ENCODE results near the gene ABCG2. TPM values are rescaled to one million over a fixed set of nuclear protein-coding genes. Genes with fewer than 3 reads are reported as not detected.
A peak's percentile ranks its signal among the peaks of the same experiment; 100 is the strongest.

Gene ABCG2
- total RNA-seq, 2 experiments from 2014 or later, result 0.54 to 0.67 TPM

DNA sequence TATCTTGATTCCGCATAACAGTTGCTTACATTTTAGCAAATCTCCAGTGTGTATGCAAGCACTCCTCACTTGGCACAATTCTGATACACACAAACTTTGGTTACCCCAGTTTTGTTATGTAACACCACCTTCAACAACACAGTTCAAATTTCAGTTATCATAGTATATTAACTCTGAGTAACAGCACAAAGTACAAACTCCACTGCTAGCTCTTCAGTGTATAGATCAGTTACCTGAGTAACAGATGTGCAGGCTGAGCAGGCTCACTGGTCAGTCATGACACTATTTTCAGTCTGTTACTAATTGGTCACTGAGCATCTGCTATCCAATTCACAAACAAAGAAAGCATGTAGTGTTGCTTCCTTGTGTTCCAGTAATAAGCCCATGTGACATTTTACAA lies 95.6 kb downstream of the ABCG2 start:
- DNase-seq (no peak), ATAC-seq (ENCODE audit: low read depth) (no peak)
- no peaks in the 10 kb centered on the region for H3K9me3 Mint-ChIP-seq
- H3K36me3 Mint-ChIP-seq, result peaks cover 30% of the 10 kb centered on the region
- H3K4me3 Mint-ChIP-seq, result no peak overlapping the region
- H3K27ac Mint-ChIP-seq, result no peak overlapping the region
- POLR2A ChIA-PET, result no interaction called here
- peaks cover 2% of the 10 kb centered on the region for H3K4me1 Mint-ChIP-seq
- no peaks in the 10 kb centered on the region for H3K27me3 Mint-ChIP-seq

DNA sequence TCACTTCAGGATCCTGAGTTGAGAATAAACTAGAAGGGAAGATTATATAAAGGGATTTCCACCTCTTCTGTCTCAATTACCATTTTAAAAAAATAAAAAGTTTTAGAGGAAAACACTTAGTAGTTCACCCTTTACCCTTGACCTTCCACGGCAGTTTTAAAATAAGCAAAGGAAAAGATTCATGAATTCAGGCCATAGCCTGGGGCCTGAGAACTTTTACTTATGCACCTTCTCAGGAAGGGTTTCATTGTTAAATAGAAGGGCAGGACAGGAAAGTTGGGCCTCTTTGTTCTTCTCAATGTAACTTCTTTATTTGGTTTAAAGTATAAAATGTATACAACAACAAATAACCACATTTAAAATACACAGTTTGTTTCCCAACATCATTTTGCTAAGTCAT lies 96.1 kb downstream of the ABCG2 start:
- no peak overlapping the region for H3K4me3 Mint-ChIP-seq
- H3K27me3 Mint-ChIP-seq, result no peaks in the 10 kb centered on the region

DNA sequence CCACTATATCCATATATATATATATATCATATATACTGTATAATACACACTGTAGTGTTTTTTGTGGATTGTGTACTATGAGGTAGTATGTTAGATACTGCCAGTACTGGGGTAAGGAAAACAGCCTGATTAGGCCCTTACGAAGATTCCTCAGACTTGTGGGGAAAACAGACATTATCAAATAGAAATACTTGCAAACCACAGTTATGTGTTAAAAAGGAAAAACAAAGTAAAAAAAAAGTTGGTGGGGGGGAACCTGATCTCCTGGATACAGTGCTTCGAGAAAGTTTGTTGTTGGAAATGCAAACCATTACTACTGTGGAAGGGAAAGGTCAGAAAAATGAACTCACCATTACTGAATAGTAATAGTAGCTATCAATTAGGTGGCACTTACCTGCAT lies 98.0 kb downstream of the ABCG2 start:
- POLR2A ChIA-PET, result no interaction called here
- peaks cover 2% of the 10 kb centered on the region for H3K4me1 Mint-ChIP-seq

More for the DNA sequence above, 96.1 kb downstream of the ABCG2 start:
- POLR2A ChIA-PET, result no interaction called here
- DNase-seq (no peak), ATAC-seq (ENCODE audit: low read depth) (no peak)
- no peak overlapping the region for H3K27ac Mint-ChIP-seq
- no peaks in the 10 kb centered on the region for H3K9me3 Mint-ChIP-seq
- peaks cover 25% of the 10 kb centered on the region for H3K36me3 Mint-ChIP-seq
- peaks cover 2% of the 10 kb centered on the region for H3K4me1 Mint-ChIP-seq

DNA sequence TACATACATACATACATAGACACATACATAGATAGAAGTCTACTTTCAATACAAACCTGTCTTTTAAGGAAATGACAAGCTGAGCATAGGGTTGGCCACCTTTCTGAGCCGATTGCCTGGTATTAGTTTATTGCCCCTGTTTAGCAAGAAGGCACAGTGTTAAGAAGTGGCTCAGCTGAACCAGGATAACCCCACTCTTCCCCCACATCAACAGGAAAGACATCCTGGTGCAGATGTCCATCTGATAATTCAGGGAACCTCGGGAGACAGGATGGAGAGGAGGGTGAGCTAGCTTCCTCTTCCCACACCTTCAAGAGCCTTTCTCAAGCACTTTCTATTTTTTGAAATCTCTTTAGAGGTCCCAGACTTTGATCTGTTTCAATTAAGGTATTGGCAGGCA lies 98.7 kb downstream of the ABCG2 start:
- DNase-seq (no peak), ATAC-seq (ENCODE audit: low read depth) (no peak)
- POLR2A ChIA-PET, result no interaction called here
- H3K27me3 Mint-ChIP-seq, result no peaks in the 10 kb centered on the region
- H3K4me1 Mint-ChIP-seq, result peaks cover 2% of the 10 kb centered on the region
- H3K36me3 Mint-ChIP-seq, result peaks cover 15% of the 10 kb centered on the region
- no peak overlapping the region for H3K27ac Mint-ChIP-seq
- no peaks in the 10 kb centered on the region for H3K9me3 Mint-ChIP-seq
- no peak overlapping the region for H3K4me3 Mint-ChIP-seq

More for the DNA sequence above, 98.0 kb downstream of the ABCG2 start:
- no peaks in the 10 kb centered on the region for H3K27me3 Mint-ChIP-seq
- H3K4me3 Mint-ChIP-seq, result no peak overlapping the region
- H3K36me3 Mint-ChIP-seq, result peaks cover 15% of the 10 kb centered on the region
- no peak for ATAC-seq (ENCODE audit: low read depth)
- no peaks in the 10 kb centered on the region for H3K9me3 Mint-ChIP-seq
- no peak overlapping the region for H3K27ac Mint-ChIP-seq
- no peak for DNase-seq

DNA sequence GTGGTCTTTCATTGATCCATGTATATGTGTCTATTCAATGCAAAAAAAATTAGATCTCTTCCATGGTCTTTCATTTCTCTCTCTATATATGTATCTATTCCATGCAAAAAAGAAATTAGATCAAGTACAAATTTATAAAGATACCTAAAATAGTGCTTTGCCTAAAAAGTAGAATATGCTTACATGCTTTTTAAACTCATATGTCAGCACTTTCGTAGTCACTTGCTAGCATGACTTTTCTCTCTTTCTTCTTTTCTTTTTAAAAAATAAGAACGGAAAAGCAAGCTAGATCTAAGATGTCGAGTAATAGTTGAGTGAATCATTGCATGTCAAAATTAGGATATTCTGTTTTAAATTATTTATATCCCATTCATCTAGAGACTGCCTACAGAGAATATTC lies 100.1 kb downstream of the ABCG2 start:
- H3K36me3 Mint-ChIP-seq, result peaks cover 10% of the 10 kb centered on the region
- no peaks in the 10 kb centered on the region for H3K9me3 Mint-ChIP-seq
- H3K27me3 Mint-ChIP-seq, result no peaks in the 10 kb centered on the region
- peaks cover 2% of the 10 kb centered on the region for H3K4me1 Mint-ChIP-seq
- no peak overlapping the region for H3K27ac Mint-ChIP-seq
- no peak overlapping the region for H3K4me3 Mint-ChIP-seq
- POLR2A ChIA-PET, result no interaction called here
- ATAC-seq (ENCODE audit: low read depth) (no peak), DNase-seq (no peak)

DNA sequence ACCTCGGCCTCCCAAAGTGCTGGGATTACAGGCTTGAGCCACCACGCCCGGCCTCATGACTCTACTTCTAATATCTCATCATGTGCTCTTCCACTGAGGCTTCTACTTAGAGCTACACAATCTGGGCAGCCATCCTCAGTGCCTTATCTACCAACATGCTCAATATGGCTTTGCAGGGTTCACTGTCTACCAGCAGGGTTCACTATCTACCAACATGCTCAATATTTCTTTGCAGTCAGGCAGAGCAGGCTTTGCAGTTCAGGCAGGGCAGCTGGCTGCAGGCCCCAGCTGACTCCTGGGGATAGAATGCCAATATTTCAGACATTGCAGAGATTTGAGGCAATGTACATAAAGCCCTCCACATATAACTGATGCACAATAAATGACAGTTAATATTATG lies 103.5 kb downstream of the ABCG2 start:
- no peak overlapping the region for H3K27ac Mint-ChIP-seq
- H3K4me1 Mint-ChIP-seq, result peaks cover 3% of the 10 kb centered on the region
- DNase-seq, result no peak
- no peaks in the 10 kb centered on the region for H3K27me3 Mint-ChIP-seq
- ATAC-seq (ENCODE audit: low read depth), result peak; percentile 52
- POLR2A ChIA-PET, result no interaction called here
- H3K36me3 Mint-ChIP-seq, result peaks cover 9% of the 10 kb centered on the region
- no peak overlapping the region for H3K4me3 Mint-ChIP-seq
- no peaks in the 10 kb centered on the region for H3K9me3 Mint-ChIP-seq

DNA sequence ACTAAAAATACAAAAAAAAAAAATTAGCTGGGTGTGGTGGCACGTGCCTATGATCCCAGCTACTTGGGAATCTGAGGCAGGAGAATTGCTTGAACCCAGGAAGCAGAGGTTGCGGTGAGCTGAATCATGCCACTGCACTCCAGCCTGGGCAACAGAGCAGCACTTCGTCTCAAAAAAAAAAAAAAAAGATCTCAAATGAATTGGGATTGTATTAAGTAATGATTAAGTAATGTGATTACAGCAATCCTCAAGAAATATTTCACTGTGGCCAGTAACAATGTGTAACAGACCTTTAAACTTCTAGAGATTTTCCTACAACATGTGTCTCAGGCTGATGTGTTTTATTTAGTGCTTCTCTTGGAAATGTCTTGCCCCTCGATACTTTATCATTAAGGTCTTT lies 104.2 kb downstream of the ABCG2 start:
- H3K4me3 Mint-ChIP-seq, result no peak overlapping the region
- POLR2A ChIA-PET, result no interaction called here
- no peak for DNase-seq

DNA sequence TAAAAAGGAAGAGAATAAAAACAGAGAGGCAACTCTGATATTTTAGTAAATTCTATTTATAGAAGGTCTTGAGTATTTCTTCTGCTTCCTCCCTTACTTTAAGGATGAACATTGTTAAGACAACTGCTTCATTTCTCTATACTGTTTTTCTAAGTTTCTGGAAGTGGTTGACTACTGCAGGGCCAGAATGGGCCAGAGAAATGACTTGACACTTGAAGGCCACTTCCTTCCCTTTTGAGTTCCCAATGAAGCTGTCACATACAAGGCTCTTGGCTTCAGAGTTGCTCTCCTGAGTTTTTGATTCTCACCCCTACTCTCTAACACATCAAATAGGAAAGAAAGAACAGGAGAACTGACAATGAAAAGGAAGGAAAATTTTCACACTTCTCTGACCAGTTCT lies 113.4 kb downstream of the ABCG2 start:
- Mint-ChIP-seq H3K4me3 (no peak overlapping the region), H3K4me1 (no peaks in the 10 kb centered on the region), H3K9me3 (no peaks in the 10 kb centered on the region), H3K27me3 (no peaks in the 10 kb centered on the region), H3K36me3 (peaks cover 21% of the 10 kb centered on the region), H3K27ac (no peak overlapping the region)
- ATAC-seq (ENCODE audit: low read depth), result no peak
- POLR2A ChIA-PET, result no interaction called here
- DNase-seq, result no peak

More for the DNA sequence above, 104.2 kb downstream of the ABCG2 start:
- Mint-ChIP-seq H3K27me3 (no peaks in the 10 kb centered on the region), H3K4me1 (peaks cover 1% of the 10 kb centered on the region), H3K9me3 (no peaks in the 10 kb centered on the region), H3K36me3 (peaks cover 6% of the 10 kb centered on the region), H3K27ac (no peak overlapping the region)
- ATAC-seq (ENCODE audit: low read depth), result no peak

DNA sequence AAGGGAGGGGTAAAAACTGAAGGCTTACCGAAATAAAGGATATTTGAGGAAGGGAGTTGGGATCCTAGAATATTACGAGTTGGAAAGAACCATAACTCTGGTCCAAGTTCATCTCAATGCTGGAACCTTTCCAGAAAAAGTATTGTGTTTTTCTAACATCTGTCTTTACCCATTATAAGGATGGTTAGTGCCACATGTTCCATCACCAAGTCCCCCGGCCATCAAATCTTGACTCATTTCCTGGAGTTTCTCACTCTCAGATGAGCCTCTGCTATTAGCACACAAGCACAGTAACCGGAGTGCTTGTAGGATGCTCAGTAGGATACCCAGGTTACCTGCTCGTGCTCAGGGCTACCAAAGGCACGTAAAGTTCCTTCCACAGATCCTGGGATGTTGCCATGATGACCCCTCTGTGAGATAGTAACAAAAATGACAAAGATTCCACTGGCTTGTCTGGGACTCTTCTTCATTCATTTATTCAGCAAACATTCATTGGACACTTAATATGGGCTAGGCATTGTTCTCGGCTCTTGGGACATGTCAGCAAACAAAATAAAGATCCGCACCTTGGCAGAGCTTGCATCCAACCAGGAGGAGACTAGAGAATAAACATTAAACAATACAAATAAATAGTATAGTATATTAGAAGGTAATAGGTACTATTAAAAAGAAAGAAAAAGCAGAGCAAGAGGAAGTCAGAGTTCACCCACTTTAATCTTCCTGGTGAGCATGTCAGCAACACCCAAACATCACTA lies 114.7 kb downstream of the ABCG2 start:
- Mint-ChIP-seq H3K36me3 (peaks cover 24% of the 10 kb centered on the region), H3K4me3 (no peak overlapping the region), H3K27ac (no peak overlapping the region), H3K4me1 (no peaks in the 10 kb centered on the region), H3K9me3 (no peaks in the 10 kb centered on the region), H3K27me3 (no peaks in the 10 kb centered on the region)
- DNase-seq (no peak), ATAC-seq (ENCODE audit: low read depth) (no peak)
- POLR2A ChIA-PET, result no interaction called here

DNA sequence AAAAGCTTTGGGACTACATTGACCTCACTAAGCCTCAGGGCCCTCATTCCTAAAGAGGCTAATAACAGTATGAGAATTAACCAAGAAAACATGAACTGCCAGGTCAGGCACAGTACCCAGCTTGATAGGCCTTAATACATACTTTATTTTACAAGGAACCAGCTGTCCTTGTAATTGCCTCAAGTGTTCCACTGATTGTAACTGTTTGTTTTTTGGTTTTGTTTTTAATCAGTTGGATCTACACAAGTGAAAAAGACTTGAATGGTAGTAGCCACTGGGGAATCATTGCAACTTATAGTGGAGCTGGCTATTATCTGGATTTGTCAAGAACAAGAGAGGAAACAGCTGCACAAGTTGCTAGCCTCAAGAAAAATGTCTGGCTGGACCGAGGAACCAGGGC lies 115.4 kb downstream of the ABCG2 start:
- no peaks in the 10 kb centered on the region for H3K4me1 Mint-ChIP-seq
- no peaks in the 10 kb centered on the region for H3K9me3 Mint-ChIP-seq
- no peak for DNase-seq
- H3K27me3 Mint-ChIP-seq, result no peaks in the 10 kb centered on the region
- POLR2A ChIA-PET, result no interaction called here
- no peak overlapping the region for H3K4me3 Mint-ChIP-seq
- ATAC-seq (ENCODE audit: low read depth), result no peak
- peaks cover 23% of the 10 kb centered on the region for H3K36me3 Mint-ChIP-seq
- H3K27ac Mint-ChIP-seq, result no peak overlapping the region

DNA sequence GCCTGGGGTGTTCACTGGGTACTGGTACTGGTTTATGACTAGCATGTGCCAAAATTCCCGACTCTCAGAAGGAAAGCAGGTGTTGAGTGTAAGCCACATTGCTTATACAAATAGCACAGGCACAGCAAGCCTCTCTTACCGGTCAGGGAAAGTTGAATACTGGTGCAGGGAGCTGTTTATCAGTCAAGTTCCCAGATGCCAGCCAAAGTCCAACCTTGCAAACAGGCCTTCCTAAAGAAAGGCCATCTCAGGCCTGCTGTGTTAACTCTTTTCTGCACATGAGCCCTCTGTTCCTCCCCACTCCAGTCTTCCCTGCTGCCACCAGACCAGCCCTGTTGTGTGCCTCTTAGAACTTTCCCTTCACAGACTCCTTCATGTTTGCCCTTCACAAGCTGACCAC lies 116.8 kb downstream of the ABCG2 start:
- Mint-ChIP-seq H3K4me1 (no peaks in the 10 kb centered on the region), H3K9me3 (no peaks in the 10 kb centered on the region), H3K27ac (no peak overlapping the region), H3K27me3 (no peaks in the 10 kb centered on the region), H3K36me3 (peaks cover 22% of the 10 kb centered on the region), H3K4me3 (no peak overlapping the region)
- ATAC-seq (ENCODE audit: low read depth), result no peak
- POLR2A ChIA-PET, result no interaction called here
- DNase-seq, result no peak

DNA sequence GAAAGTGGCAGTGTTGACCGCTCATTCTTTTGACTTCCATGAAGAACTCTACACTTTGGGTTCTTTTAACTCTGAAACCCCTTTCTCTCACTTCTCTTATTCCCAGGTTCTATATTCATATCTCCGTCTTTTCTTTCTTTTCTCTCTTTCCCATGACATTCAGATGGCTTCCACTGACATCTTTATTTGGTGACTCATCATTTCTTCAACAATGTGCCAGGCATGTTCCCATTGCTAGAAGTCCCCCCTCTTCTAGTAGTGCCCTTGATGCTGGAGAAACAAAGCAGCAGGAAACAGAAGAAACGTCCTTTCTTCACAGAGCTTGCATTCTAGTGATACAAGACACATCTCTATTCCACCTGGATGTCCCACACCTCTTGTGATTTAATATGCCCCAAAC lies 117.7 kb downstream of the ABCG2 start:
- POLR2A ChIA-PET, result no interaction called here
- Mint-ChIP-seq H3K27ac (no peak overlapping the region), H3K9me3 (no peaks in the 10 kb centered on the region), H3K36me3 (peaks cover 28% of the 10 kb centered on the region), H3K4me3 (no peak overlapping the region), H3K27me3 (no peaks in the 10 kb centered on the region), H3K4me1 (no peaks in the 10 kb centered on the region)
- DNase-seq (no peak), ATAC-seq (ENCODE audit: low read depth) (no peak)

Data from activated naive CD8-positive, alpha-beta T cell treated with anti-CD3 and anti-CD28 coated beads, Interleukin-2, amount 10 ng/mL, durations not matched to agents 7 days and 5 days (primary cell).